HG02798 (cell line): Measurements from ENCODE around the gene WDR47.
"Not testable (repeated sequence)": the region's sequence is repeated elsewhere in the genome, so short reads cannot be mapped to it uniquely, and the experiment has no call there.

Experiments
- ATAC-seq: cut with Tn5 transposase; IDR thresholded peaks from one replicate; pipeline ENCODE4 v1.9.1; 2021; ENCODE audit warnings: mild to moderate bottlenecking; ENCODE audit not compliant: unreplicated experiment, poor library complexity

WDR47 gene

DNA sequence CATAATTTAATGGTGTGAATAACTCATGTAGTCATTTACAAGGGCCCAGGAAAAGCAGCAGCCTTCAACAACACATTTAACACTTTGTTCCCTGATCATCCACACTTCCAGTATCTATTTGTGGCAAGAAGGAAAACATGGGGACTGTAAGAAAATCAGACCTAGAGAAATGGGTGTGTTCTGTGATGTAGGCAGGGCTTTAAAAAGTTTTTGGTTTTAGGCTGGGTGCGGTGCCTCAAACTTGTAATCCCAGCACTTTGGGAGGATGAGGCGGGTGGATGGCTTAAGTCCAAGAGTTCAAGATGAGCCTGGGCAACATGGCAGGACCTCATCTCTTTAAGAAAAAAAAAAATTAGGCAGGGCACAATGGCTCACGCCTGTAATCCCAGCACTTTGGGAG, 14.2 kb upstream of the WDR47 start:
- no peak for ATAC-seq

DNA sequence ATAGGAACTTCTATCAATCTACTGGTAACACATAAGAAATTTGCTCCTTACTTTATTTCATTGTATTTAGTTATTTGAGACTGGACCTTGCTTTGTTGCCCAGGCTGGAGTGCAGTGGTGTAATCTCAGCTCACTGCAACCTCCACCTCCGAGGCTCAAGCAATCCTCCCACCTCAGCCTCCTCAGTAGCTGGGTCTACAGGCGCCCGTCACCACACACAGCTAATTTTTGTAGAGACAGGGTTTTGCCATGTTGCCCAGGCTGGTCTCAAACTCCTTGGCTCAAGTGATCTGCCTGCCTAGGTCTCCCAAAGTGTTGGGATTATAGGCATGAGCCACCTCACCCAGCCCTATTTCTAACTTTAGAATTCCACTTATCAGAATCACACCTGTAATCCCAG, 10.2 kb upstream of the WDR47 start:
- not testable (repeated sequence) for ATAC-seq

DNA sequence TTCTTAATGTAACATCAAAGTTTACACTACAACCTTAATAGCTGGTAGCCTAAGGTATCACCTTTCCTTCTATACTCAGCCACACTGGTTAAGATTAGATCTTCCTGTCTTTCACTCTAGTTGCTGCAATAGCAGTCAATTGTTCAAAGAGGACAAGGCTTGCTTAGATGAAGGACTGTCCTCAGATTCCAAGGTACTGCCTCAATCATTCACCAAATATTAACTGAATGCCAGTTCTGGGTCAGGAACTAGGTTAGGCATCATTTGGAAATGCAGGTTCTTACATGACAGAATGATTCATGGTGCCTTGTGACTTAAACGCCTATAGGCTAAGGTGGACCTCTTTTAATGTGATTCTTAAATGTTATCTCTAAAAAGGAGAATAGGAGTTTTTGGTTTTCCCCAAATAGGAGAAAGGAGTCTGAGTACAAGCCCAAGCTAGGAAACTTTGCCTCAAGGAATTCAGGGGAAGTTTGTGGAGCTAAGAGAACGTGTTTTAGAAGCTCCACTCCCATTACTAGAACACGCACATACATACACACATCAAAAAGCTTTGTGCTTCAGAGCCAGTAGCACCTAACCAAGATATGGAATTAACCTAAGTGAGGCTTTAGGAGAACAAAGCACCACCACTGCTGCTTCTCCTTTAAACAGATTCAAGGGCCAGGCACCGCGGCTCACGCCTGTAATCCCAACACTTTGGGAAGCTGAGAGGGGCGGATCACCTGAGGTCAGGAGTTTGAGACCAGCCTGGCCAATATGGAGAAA, 8.5 kb upstream of the WDR47 start:
- ATAC-seq: no peak

DNA sequence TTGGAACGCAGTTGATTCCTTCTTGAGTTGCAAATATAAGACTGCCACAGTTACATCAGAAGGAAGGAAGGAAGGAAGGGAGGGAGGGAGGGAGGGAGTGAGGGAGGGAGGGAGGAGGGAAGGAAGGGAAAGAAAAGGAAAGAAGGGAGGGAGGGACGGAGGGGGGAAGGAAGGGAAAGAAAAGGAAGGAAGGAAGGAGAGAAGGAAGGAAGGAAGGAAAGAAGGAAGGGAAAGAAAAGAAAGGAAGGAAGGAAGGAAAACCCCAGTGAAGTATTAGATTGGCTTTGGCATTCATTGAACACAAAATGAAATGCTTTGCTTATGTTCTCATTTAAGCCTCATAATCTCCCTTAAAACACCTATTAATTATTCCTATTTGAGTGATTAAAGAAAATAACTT, 6.4 kb upstream of the WDR47 start:
- ATAC-seq: no peak

DNA sequence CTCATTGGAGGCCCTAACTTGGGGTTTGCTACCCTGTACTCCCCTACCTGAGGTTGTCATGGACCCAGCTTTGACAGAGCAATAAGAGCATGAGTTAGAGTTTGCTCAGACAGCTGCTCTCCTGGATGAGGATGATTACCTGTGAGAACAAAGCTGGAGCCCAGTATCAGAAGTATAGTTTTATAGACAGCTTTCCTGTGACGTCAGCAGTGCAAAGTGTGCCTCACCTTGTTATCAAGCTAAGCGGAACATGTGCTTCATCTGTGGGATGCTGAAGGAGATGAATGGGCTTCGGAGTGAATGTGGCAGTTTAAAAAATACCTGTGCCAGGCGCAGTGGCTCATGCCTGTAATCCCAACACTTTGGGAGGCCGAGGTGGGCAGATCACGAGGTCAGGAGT, 5.4 kb upstream of the WDR47 start:
- no peak for ATAC-seq

DNA sequence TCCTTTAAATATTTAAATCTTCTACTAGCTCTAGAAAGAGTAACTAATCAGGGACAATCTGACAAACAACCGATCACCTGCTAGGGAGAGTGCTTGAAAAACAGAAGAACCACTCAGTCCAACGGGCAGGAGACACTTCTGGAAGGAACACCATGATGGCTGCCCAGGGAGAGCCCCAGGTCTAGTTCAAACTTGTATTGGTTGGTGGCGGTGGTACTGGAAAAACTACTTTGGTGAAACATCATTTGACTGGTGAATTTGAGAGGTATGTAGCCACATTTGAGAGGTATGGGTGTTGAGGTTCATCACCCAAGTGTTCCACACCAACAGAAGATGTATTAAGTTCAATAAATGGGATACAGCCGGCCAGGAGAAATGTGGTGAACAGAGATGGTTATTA, 4.8 kb upstream of the WDR47 start:
- no peak for ATAC-seq

DNA sequence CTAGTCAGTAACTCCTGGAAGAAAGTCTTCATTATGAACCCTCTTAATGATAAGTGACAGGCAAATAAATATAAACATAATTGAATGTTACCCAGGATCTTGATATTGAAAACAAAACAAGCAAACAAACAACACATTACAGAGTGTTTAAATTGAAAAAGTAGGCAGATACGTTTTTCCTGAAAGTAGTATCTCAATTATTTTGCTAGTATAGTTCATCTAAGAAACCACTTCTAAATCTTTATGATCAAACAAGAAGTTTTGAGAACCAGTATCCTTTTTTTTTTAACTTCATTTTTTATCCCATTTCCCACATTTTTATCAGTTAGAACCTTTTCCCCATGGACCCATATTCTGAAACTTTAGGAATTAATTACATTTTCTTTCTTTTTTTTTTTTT, 3.7 kb upstream of the WDR47 start:
- ATAC-seq: no peak

DNA sequence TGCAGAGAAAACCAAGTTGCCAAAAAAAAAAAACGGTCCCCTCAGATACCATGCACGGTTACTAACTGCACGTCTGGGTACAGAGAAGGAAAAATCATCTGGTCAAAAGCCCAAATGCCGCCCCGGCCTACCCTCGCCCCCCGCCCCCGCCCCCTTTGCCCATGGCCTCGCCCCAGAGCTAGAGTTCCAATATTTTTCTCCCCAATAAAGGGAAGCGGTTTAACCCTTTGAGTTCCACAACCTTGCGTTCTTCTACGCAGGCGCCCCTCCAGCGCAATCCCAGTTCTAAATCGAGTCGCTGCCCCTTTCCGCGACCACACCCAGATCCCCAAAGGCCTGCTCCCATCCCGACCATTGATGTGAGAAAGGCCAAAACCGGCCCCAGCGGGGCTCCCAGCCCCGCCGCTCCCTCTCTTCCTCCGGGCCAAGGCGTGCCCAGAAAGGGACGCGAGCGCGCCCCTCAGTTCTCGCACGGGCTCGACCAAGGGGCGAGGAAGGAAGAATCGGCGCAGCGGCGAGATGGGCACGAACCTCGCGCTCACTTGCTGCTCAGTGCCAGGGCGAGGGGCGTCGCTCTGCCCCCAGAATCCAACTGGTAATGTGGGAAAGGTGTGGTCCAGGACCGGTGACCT, 797 bp downstream of the WDR47 start:
- ATAC-seq: peak; percentile 22

DNA sequence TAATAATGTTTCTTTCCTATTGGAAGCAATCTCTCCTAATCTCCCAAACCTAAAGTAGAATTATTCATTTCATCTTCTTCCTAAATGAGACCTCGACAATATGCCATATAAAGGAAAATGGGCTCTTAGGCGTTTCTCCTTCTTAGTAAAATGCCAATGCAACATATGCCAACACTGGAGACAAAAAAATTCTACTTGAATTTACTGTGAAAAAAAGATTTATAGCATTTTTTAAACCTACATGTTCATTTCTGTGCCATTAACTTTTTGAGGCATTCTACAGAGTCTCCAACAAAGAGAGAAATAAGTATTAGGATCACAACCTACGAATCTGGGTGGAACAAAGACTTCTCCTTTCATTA, 1.3 kb downstream of the WDR47 start:
- ATAC-seq: no peak

DNA sequence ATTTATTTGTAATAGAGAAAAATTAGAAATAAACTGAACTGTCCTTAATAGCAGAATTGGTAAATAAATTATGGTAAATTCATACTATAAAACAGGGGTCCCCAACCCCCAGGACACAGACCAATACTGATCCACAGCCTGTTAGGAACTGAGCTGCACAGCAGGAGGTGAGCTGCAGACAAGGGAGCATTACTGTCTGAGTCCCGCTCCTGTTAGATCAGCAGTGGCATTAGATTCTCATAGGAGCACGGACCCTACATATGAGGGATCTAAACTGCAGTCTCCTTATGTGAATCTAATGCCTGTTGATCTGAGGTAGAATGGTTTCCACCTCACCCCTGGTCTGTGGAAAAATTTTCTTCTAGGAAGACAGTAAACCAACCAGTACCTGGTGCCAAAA, 7.5 kb downstream of the WDR47 start:
- no peak for ATAC-seq

DNA sequence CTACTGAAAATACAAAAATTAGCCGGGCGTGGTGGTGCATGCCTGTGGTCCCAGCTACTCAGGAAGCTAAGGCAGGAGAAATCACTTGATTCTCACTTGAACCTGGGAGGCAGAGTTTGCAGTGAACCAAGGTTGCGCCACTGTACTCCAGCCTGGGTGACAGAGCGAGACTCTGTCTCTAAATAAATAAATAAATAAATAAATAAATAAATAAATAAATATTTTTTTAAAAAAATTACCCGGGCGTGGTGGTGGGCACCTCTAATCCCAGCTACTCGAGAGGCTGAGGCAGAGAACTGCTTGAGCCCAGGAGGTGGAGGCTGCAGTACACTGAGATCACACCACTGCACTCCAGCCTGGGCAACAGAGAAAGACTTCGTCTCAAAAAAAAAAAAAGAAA, 12.4 kb downstream of the WDR47 start:
- ATAC-seq: not testable (repeated sequence)

DNA sequence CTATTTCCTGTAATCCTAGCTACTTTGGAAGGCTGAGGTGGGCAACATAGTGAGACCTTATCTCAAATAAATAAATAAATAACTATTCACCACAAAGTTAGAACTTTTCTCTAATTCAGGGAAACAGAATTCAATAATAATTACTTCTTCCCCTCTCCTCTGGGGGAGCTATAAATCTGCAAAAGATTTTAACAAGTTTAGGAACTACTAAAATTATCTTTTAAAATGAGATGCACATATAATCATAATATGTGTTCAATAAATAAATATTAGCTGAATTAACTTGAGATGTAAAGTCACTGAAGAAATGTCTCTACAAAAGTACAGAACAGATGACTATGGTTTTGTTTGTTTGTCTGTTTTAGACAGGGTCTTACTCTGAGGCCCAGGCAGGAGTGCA, 14.1 kb downstream of the WDR47 start:
- ATAC-seq: no peak

DNA sequence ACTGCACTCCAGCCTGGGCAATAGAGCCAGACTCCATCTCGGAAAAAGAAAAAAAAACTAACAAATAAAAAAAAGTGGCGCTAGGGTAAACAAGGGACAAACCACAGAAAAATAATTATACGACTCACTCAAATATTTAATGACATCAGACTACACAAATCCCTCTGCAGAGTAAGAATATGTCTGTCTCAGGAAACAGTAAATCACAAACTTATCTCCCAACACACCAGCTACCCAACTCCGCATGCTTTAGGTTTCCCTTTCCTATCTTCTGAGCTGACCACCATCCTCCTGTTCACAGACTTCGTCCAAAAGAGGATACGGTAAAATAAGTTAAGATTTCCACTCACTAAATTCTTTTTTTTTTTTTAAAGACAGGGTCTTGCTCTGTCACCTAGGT, 16.2 kb downstream of the WDR47 start:
- no peak for ATAC-seq

DNA sequence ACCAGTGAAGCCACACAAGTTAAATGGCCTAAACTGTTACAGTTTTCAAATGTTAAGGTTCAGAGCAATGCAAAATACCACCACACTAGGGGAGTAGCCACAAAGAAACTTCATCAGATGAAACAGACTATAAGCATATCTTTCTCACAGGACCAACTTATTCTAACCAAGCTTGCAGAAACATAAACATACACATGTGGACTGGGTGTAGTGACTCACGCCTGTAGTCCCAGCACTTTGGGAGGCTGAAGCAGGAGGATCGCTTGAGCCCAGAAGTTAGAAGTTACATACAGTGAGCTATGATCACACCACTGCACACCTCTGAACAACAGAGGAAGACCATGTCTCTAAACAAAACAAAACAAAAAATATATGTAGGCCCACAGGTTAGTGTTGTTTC, 17.3 kb downstream of the WDR47 start:
- ATAC-seq: no peak

DNA sequence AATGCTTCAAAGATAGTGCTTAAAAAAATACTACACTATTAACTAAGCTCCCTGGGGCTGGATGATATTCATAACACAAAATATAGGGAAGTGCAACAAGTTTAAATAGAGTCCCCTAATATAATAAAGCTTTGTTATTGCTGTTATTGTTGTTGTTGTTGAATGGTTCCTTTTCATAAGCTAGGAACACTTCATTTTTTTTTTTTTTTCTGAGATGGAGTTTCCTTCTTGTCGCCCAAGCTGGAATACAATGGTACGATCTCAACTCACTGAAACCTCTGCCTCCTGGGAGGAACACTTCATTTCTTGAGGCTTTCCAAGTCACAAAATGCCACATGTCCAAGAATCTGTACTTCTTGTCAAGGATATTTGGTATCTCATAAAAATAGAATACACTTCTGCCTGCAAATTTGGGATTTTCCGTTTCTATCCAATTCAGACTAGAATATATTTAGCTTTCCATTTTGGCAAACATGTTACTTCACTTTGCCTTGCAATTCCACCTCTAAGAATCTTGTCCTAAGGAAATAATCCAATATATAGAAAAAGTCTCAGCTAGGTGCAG, 21.1 kb downstream of the WDR47 start:
- no peak for ATAC-seq

DNA sequence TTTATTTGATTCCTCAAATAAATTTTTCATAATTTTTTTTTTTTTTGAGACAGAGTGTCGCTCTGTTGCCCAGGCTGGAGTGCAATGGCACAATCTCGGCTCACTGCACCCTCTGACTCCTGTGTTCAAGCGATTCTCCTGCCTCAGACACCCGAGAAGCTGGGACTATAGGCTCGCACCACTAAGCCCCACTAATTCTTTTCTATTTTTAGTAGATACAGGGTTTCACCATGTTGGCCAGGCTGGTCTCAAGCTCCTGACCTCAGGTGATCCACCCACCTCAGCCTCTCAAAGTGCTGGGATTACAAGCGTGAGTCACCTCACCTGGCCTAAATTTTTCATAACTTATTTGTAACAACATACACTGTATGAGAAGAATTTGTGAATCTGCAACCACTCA, 24.2 kb downstream of the WDR47 start:
- not testable (repeated sequence) for ATAC-seq

DNA sequence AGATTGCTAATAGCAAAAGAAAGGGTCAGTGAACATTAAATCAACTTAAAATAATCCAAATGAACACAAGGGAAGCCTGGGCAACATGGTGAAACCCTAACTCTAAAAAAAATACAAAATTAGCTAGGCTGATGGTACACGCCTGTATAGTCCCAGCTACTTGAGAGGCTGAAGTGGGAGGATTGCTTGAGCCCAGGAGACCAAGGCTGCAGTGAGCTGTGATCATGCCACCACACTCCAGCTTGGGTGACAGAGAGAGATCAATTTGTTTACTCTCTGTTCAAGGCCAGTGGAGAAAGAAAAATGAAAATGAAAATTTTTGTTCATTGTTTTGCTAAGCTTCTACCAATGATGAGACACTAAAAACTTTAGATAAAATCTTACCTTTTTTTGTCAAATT, 24.8 kb downstream of the WDR47 start:
- ATAC-seq: no peak

DNA sequence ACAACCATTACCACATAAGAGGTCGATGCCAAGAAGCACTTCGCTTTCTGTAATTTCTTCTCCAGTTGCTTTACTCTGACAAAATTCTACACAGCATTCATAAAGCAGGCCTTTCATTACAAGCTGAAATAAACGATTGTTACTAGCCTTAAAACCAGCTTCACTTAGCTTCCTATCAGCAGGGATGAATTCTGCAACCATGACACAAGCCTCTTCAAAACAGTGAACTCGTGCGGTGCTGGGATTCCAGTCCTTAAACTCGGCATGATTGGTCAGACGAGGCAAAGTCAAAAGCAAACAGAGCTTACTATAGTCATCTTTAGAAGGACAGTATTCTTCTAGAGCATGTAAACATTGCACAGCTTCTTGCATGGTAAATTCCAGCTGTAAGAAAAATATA, 30.6 kb downstream of the WDR47 start:
- ATAC-seq: no peak

DNA sequence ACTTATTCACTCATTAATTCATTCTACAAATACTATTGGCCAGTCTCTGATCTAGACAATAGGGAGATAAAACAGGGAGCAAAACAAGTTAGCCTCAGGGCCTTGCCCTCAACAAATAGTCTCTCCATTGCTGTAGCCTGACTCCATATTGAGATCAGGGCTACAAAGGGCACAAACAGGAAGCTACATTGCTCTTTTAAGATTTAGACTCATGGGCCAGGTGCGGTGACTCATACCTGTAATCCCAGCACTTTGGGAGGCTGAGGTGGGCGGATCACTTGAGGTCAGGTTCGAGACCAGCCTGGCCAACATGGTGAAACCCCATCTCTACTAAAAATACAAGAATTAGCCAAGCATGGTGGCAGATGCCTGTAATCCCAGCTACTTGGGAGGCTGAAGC, 45.3 kb downstream of the WDR47 start:
- not testable (repeated sequence) for ATAC-seq

DNA sequence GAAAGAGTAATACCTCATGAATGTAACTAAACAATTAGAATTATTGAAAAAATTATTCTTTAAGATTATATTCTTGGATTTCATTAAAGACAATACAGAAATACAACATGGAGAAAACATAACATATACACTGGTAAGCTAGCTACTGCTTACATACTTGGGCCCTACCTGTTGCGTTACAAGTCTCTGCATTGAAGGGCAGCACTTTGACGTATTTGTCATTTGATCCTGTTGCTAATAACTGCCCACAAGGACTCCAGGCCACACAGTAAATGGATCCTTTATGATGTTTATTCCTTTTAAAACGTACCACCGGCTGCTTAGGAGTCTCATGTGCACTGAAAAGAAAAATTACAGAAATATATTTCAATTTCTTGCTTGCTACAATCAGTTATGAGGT, 58.8 kb downstream of the WDR47 start:
- no peak for ATAC-seq

DNA sequence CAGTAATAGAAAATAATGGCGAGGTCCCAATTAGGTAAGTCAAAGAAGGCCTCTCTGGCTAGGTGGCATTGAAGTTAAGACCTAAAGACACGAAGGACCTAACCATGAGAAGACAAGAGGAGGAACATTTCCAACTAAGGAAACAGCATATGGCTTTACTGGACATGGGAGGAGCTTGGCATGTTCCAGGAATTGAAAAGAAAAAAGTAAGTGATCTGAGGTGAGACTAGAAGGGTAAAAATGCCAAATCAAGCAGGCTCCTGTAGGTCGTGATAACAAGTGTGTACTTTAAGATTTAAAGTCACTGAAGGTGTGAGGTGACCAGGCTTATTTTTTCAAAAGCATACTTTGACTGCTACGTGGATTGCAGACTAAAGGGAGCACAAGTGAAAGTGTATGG, 65.2 kb downstream of the WDR47 start:
- ATAC-seq: no peak

DNA sequence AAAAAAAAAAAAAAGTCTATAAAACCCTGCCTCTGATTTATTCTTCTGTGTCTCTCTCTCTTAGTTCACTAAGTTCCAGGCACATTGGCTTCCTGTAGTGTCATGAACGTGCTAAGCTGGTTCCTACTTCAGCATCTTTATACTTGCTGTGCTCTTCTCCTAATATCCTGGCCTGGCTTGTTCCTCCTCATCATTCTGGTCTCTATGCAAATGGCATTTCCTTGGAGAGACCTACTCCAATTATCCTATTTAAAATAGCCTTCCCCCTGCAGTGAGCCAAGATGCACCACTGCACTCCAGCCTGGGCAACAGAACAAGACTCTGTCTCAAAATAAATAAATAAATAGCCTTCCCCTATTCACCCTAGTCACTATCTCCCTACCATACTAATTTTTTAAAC, 69.0 kb downstream of the WDR47 start:
- ATAC-seq: no peak
